Stimulated activated CD4-positive, alpha-beta T cell treated with anti-CD3 and anti-CD28 coated beads, TNF-alpha, amount 100 ng/mL, for 24 hours (primary cell): ENCODE measurements around the gene CYP4A22.
"Not testable (repeated sequence)": the region's sequence is repeated elsewhere in the genome, so short reads cannot be mapped to it uniquely, and the experiment has no call there.

Experiments
- DNase-seq, 3 experiments: peaks; one replicate each; pipeline ENCODE4 v3.0.0-alpha.2; 2020; ENCODE audit warnings: low read depth in 3 of 3

The CYP4A22 gene

DNA sequence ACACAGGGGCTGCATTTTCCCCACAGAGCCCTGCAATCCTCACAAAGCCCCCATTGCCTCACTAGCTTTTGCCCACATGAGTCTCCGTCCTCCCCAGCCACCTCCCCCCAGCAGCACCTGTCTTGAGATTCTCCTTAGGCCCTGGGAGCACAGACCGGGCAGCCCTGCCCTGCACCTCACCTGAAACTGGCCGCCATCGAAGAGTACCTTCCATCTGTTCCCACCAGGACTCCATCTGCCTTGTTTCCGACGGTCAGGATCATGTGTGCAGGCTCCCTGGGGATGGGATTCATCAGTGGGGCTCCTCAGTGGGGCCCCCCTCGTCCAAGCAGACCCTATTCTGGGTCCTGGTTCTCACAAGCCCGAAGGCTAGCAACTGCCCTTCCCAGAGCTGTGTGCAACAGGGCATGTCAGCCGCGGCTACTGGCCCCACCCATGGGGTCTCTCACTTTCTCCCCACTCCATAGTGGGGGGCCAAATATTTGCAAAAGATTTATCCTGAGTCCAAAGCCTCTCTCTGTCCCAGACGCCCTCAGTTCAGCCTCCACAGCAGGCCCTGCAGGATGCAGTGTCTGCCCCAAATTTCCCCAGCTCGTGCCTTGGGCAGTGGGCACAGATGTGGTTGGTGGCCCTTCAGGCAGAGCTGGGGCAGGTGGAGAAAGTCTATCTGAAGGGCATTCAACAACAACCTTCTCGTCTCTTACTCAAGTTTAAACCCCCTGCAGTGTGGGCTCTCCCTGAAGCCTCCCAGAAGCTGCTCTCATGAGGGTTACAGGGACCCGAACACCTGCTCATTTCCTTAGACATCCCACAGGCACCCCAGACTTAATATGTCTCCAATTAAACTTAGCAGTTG, 47.8 kb downstream of the CYP4A22 start:
- DNase-seq = no peak

DNA sequence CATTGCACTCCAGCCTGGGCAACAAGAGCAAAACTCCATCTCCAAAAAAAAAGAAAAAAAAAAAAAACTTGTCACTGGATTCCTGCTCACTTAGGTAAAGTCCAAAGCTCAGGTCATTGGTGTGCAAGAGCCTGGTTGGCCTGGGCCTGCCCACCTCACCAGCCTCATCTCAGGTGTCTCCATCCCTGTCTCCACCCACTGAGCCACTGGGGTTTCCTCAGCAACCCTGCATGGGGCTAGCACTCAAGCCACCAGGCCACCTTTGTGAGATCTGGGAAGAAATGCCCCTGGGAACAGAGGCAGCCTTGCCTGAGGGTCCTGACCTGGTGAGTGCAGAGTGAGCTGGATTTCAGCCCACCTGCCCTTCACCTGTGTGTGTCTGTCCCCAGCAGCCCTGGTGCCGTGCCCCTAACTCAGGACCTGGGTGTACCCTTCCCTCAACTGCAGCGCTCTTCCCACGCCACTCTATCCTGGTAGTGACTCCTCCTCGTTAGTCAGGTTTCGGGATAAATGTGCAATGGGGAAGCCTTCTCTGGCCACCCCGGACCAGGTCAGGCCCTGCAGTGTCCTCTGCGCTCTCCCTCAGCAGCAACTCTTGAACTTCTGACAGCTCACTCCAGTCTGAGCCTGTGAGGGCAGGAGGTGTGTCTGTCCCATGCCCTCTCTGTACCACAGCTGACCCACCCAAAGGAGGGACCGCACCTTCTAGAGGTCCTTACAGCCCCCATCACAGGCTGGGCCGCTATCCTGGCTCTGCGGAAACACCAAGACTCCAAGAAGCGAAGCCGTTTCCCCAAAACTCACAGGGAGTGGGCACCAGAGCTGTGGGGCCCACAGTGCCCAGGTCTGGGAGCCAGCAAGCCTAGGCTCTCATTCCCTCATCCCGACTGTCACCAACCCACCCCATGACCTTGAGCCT, 49.3 kb downstream of the CYP4A22 start:
- no peak for DNase-seq

DNA sequence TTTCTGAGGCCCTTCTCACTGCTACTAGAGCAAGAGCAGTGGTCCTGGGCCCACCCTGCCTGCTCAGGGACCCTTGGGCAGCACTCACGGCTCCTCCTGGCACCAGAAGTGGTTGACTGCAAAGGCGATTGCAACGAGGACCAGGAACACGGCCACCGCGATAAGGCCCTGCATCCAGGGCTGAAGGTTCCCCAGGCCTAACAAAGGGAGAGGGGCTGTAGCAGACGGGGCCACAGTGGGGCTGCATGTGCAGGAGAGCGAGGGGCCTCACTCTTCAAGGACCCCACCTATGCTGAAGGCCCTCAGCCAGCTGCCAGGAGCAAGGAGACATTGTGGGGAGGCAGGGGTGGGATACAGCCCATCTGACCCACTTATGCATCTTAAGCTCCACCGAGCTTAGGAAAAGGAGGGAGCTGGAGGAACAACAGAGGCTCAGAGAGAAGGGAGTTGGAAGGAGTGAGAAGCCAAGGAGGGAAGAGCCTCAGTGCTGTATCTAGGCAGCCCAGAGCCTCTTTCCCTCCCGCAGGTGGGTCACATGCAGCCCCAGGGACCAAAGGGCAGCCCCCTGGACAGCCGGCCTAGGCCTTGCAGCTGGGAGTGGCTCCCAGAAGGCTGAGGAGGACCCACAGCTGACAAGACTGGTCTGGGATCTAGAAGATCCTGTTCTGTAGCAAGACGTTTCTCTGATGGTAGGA, 50.1 kb downstream of the CYP4A22 start:
- no peak for DNase-seq

DNA sequence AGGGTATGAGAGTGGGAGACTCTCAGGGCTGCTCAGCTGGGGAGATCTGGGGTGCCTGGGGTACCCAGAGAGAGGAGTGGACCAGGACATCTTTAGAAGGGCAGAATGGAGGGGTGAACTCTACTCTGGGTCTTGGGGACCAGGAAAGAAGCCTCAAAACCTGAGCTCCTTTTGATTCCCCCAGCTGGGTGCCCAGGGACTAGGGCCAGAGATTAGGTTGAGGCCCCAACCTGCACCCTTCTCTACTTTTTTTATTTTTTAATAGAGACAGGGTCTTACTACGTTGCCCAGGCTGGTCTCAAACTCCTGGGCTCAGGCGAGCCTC, 50.6 kb downstream of the CYP4A22 start:
- DNase-seq = no peak

DNA sequence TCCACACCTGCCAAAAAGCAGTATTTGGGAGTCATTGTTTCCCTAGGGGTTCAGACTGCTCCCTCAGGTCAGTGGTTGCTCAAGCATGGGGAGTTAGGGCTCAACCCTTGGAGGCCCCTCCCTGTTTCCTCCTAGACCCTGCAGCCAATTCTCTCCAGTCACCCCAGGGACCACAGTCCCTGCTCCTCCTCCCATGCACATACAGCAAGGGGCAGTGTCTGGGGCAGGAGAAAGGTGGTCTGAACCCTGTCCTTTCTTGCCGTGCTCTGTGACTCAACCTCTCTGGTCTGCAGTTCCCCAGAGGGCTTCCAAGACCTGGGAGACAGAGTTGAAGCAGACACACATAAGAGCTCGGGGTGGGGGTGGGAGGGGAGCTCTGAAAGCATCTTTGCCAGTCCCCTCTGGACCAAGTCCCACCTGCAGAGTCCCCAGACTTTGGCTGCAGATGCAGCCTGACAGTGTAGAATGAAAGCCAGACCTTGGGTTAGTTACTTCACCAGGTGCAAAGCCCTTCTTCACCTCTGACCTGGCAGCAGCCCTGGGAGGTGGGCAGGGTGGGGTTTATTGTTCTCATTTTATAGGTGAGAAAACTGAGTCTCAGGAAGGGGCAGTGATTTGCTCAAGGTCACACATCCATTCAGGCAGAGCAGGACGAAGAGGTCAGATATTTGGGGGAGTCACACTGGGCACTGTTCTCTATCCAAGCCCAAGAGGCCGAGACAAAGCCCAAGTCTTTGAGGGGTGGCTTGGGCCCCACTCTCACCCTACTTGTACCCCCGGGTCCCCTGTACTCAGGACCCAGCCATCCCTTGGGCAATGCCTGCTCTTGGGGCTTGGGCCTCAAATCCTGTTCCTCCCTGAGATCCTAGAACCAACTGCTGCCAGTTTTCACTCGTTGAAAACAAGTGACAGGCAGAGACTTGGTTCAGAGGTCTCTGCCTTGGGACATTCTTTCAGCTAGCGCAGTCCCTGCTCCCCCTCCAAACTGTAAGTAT, 51.8 kb downstream of the CYP4A22 start:
- no peak for DNase-seq

DNA sequence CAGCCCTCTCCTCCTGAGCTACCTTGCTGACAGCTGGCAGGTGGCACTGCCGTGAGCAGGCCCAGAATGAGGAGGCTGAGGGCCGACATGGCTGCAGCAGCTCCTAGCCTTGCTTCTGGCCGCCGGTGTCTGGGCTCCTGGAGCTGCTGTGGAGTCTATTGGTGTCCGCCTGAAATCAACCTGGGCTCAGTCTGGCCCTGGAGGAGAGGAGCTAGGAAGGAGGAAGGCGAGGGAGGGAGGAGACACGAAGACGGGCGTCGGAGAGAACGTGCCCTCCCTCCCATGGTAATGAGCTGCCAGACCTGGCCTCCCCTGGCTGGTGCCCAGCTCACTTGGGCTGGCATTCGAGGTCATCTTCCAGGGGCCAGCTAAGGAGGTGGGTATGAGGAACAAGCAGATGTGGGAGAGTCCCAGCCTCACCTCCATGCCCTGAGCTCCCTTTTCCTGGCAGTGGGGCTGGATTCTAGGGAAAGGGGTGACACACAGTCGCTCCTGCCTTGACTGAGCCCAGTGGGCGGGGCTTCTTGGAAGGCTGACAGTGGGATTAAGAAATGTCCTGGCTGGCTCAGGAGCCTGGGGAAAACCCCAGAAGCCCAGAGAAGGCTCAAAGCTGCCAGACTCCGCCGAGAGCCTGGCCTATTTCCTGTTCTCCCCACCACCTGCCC, 52.7 kb downstream of the CYP4A22 start, which contains the start of gene PDZK1IP1:
PDZK1IP1 (minus strand) TSS at position 193 of the 665 bp plus-strand sequence; CDS start at position 89, 104 bp downstream.
- DNase-seq = no peak

DNA sequence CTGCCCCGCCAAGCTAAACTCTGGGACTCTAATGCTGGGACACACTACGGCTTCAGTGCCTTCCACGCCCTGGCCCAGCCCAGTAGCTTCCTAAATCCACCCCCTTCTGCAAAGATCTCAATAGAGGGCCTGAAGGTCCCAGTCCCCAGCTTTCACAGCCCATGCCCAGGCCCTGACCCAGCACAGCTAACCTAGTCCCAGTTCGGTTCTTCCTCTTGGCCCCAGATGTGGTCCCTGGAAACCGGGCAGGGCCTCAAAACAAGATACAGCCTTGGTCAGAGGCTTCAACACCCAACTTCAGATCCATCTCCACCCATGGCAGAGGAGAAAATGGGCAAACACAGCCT, 53.2 kb downstream of the CYP4A22 start:
- no peak for DNase-seq

DNA sequence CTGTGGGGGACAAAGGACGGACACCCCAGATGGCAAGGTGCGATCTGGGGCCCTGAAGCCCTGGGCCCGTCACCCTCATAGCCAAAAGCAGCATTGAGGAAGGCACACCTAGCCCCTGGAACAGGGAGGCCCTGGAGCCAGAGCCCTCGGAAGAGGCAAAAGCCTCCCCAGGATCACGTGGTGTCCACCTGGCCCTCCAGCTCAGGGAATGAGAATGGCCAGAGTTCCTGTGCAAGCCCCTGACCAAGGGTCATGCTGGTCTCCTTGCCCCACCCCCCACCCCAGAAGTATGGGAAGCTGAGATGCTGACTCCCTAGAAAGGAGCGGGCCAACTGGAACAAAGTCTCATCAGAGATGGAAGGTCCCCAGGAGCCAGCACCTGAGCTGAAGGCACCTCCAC, 53.6 kb downstream of the CYP4A22 start:
- no peak for DNase-seq

DNA sequence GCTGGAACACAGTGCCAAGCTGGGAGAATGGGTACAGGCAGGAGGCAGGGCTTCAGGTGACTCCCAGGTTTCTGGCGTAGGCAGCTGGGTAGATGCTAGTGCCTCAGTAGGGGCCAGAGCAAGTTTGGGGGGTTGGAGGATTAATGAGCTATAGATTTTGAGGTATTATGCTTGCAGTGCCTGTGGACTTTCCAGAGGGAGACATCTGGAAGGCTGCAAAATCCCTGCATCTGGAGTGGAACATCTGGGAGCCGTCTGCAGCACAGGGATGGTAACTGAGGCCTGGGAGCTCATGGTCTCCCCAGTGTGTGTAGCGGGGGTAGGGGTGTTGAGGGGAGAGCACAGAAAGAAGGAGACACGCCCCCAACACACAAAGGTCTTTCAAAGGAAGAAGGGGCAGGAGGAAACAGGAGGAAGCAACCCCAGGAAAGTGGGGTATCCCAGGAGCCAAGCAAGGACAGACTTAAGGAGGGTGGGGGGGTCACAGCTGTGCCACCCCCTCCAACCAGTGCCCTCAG, 54.8 kb downstream of the CYP4A22 start:
- DNase-seq = no peak

DNA sequence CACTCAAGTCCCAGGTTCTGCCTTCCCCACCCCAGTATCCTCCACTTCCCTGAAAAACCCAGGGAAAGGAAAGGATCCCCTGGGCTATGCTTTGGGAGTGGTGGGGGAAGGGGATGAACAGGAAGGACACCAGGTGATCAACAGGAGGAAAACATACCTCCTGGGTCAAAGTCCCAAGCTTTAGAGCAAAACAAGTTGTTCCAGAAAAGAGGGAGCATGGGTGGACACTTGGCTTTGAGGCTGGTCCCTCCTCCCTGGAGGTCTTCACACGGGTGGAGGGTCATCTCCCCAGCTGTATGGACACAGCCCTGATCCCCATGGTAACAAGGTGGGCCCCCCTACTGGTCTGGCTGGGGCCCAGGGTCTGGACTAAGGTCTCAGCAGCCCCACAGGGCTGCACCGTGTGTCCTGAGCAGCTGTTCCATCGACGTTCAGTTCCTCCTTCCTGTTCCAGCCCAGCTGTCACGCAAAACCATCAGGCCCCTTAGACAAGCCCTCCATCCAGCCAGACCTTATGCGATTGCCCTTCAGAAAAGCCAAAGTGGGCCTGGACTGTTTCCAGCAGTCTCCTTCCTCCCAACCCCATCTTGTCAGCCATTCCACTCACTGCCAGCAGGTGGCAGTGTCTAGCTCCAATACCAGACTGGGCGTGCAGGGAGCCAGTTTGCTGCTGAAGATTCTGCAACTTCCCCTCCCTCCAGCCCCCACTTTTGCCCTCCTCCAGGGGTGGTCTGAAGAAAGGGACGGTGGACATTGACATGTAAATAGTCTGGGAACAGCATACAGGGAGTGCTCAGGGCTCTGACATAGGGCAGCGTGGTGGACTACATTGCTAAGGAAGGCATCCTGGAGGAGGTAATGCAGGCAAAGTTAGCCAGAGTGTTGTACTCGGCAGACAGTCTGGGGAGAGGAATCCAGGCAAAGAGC, 55.5 kb downstream of the CYP4A22 start:
- DNase-seq = peak; percentile 45 to 63 (median 52)

DNA sequence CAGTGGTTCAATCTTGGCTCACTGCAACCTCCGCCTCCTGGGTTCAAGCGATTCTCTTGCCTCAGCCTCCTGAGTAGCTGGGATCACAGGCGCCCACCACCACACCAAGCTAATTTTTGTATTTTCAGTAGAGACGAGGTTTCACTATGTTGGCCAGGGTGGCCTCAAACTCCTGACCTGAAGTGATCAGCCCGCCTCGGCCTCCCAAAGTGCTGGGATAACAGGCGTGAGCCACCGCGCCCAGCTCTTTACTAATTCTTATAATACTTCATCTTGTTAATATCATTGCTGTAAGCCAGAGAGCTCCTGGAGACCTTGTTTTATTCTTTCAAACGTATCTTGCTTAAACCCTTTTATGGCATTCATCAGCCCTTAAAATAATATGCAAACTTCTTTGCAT, 56.3 kb downstream of the CYP4A22 start:
- DNase-seq = not testable (repeated sequence)

DNA sequence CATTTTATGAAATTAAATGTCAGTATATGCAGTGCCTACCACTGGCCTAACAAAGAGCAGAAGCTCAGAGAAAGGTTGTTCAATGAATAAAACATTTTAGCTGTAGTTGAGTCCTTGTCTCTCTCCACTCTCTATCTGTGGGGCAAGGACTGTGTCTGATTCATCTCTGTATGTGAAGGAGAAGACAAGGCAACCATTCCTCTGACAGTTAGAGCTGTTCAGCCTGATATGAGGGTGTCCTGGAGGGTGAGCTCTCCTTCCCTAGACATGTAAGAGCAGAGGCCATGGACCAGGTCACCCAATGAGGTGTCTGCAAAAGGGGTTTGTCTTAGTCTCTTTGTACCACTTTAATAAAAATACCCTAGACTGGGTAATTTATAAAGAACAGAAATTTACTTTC, 57.1 kb downstream of the CYP4A22 start:
- DNase-seq = no peak

DNA sequence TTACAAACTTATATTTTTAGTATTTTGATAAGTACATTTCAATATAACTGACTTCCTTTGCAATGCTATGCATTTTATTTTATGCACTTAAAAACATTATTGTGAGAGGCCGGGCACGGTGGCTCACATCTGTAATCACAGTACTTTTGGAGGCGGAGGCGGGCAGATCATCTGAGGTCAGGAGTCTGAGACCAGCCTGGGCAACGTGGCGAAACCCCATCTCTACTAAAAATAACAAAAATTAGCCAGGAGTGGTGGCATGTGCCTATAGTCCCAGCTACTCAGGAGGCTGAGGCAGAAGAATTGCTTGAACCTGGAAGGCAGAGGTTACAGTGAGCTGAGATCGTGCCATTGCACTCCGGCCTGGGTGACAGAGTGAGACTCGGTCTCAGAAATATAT, 58.7 kb downstream of the CYP4A22 start:
- not testable (repeated sequence) for DNase-seq

DNA sequence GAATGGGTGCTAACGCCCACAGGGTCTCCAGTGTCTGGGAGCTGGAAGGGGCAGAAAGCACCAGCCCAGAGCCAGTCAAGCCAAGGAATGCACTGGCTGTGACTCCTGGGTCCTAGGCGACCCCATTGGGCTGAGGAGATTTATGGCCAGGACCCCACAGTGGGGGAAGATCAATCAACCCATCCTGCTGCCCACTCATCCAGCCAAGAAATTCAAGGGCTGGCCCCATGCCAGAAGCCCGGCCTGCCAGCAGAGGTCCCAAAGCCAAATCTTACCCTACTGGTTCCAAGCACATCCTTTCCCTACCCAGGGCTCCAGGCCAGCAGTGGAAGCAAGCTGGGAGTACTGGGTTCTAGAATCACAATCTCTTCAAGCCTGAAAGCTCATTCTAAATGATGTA, 59.4 kb downstream of the CYP4A22 start:
- DNase-seq = no peak

DNA sequence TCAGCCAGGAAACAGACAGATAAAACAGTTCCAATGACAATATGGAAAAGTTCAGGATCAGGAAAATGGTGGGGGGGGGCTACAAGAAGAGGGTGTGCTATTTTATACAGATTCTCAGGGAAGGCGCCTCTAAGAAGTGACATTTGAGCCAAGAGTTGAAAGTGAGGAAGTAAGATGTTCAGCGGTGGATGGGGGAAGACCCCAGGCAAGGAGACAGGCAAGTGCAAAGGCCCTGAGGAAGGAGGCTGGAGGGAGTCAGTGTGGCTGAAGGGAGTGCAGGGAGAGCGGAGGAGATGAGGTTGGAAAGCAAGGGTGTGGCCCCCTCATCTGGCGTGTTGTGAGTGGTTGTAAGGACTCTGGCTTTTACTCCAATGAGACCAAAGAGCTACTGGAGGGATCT, 61.0 kb downstream of the CYP4A22 start:
- no peak for DNase-seq
